Lung (tissue), 12 donors: Measurements from ENCODE around the gene PLCD3. TPM values are rescaled to one million over a fixed set of nuclear protein-coding genes. Genes with fewer than 3 reads are reported as not detected.
A peak's percentile ranks its signal among the peaks of the same experiment; 100 is the strongest.

ENCODE experiments used
- ATAC-seq: fragments of 200-7000 bp; cut with Tn5 transposase; one replicate; pipeline ENCODE4 v1.9.1; 2020; ENCODE audit warnings: moderate number of reproducible peaks; ENCODE audit not compliant: insufficient read depth, low FRiP score
- DNase-seq, 3 donors: peaks; one replicate each; pipeline ENCODE4 v3.0.0-alpha.2; 2013 to 2017
- H3K27ac ChIP-seq, 2 donors: one replicate each; pipeline ENCODE4 v1.5.1; 2013; ENCODE audit warnings: mild to moderate bottlenecking in 2 of 2, moderate library complexity in 2 of 2, control low read depth in 1 of 2, inconsistent platforms in 1 of 2, low read depth in 1 of 2, low read length in 1 of 2
- H3K27me3 ChIP-seq, 3 donors: one replicate each; pipeline ENCODE4 v1.5.1; 2013; ENCODE audit warnings: low read length in 2 of 3; ENCODE audit not compliant: control insufficient read depth in 3 of 3, insufficient read depth in 3 of 3
- H3K36me3 ChIP-seq, 4 donors: one replicate each; pipeline ENCODE4 v1.5.1; 2013; ENCODE audit warnings: low read length in 4 of 4, mild to moderate bottlenecking in 1 of 4, moderate library complexity in 1 of 4; ENCODE audit not compliant: control insufficient read depth in 4 of 4, insufficient read depth in 4 of 4
- H3K4me1 ChIP-seq, 5 donors: one replicate each; pipeline ENCODE4 v1.5.1; 2013; ENCODE audit warnings: low read length in 5 of 5, mild to moderate bottlenecking in 2 of 5, moderate library complexity in 1 of 5; ENCODE audit not compliant: control insufficient read depth in 5 of 5, insufficient read depth in 5 of 5
- H3K4me3 ChIP-seq: one replicate; pipeline ENCODE4 v1.5.1; 2013; ENCODE audit warnings: mild to moderate bottlenecking, control low read depth, moderate library complexity
- H3K9ac ChIP-seq, 2 donors: one replicate each; pipeline ENCODE4 v1.5.1; 2013; ENCODE audit warnings: low read length in 2 of 2, control low read depth in 1 of 2; ENCODE audit not compliant: insufficient read depth in 1 of 2
- H3K9me3 ChIP-seq, 4 donors: one replicate each; pipeline ENCODE4 v1.5.1; 2013; ENCODE audit warnings: low read length in 3 of 4, mild to moderate bottlenecking in 1 of 4, moderate library complexity in 1 of 4; ENCODE audit not compliant: control insufficient read depth in 4 of 4, insufficient read depth in 3 of 4
- WGBS, 2 donors: extraction: QIAGEN DNeasy Blood & Tissue Kit; methylation state at CpG; one replicate each; pipeline ENCODE4 v1.1.7; 2013; 5-methylcytosine and 5-hydroxymethylcytosine counted together
- polyA plus RNA-seq, 2 donors: library from polyadenylated mRNA; stranded (reverse); fragments of 200-250 nt; gene quantifications; one replicate each; pipeline ENCODE4 v1.2.1, GENCODE V29; 2013
- total RNA-seq, 2 donors: library from RNA; depleted of rRNA in 1 of 2; stranded (reverse); fragments of >200 nt in 1 of 2; gene quantifications; one replicate each; pipeline ENCODE4 v1.2.1, GENCODE V29; 2014 to 2021
- TF ChIP-seq, protein P1 (sequence below): IDR thresholded peaks from 2 replicates; pipeline ENCODE4 v1.5.1; 2012; ENCODE audit warnings: mild to moderate bottlenecking; ENCODE audit errors: control extremely low read depth, extremely low read depth
- donor health status: control.
- donor health status: control.
- donor health status: Bipolar disorder and iron deficiency.
- donor health status: healthy.
- donor health status: DM: yes; HTN: yes; CAD: no.

Gene PLCD3
- total and polyA plus RNA-seq, 4 donors, result 3.6 to 43.3 (median 18.9) TPM

GRCh38 chr17:45160447-45161287 is 28.4 kb upstream of the PLCD3 start:
- no peaks in the 10 kb centered on the region for H3K27me3 ChIP-seq
- H3K4me1 ChIP-seq, result peaks cover 0 to 38% (median 19%) of the 10 kb centered on the region in 5 donors

GRCh38 chr17:45156242-45156641 is 23.9 kb upstream of the PLCD3 start:
- no peak for ATAC-seq
- TF ChIP-seq, protein P1, sequence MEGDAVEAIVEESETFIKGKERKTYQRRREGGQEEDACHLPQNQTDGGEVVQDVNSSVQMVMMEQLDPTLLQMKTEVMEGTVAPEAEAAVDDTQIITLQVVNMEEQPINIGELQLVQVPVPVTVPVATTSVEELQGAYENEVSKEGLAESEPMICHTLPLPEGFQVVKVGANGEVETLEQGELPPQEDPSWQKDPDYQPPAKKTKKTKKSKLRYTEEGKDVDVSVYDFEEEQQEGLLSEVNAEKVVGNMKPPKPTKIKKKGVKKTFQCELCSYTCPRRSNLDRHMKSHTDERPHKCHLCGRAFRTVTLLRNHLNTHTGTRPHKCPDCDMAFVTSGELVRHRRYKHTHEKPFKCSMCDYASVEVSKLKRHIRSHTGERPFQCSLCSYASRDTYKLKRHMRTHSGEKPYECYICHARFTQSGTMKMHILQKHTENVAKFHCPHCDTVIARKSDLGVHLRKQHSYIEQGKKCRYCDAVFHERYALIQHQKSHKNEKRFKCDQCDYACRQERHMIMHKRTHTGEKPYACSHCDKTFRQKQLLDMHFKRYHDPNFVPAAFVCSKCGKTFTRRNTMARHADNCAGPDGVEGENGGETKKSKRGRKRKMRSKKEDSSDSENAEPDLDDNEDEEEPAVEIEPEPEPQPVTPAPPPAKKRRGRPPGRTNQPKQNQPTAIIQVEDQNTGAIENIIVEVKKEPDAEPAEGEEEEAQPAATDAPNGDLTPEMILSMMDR, result no peak
- H3K4me3 ChIP-seq, result no peak overlapping the region
- H3K27me3 ChIP-seq, result no peaks in the 10 kb centered on the region
- H3K9ac ChIP-seq, result no peak overlapping the region
- H3K27ac ChIP-seq, result no peak overlapping the region
- 61 to 66% methylated on average over 3 of the region's 3 CpGs for WGBS, 2 donors
- H3K4me1 ChIP-seq, result peaks cover 6 to 37% (median 22%) of the 10 kb centered on the region in 5 donors
- DNase-seq, result no peak
- no peaks in the 10 kb centered on the region for H3K9me3 ChIP-seq
- H3K36me3 ChIP-seq, result peaks cover 0 to 9% (median 3%) of the 10 kb centered on the region in 4 donors

More at GRCh38 chr17:45160447-45161287, 28.4 kb upstream of the PLCD3 start:
- H3K9ac ChIP-seq, result peak overlapping the region; percentile 97 to 98
- peaks cover 0 to 9% (median 3%) of the 10 kb centered on the region in 4 donors for H3K36me3 ChIP-seq
- TF ChIP-seq, protein P1, result no peak
- no peaks in the 10 kb centered on the region for H3K9me3 ChIP-seq
- peak overlapping the region; percentile 98 to 100 for H3K27ac ChIP-seq
- WGBS, 2 donors, result 0 to 1% methylated on average over 38 to 48 of the region's 48 CpGs
- H3K4me3 ChIP-seq, result peak overlapping the region; percentile 90
- ATAC-seq (peak; percentile 27), DNase-seq (peak; percentile 85 to 87 (median 85))

DNA sequence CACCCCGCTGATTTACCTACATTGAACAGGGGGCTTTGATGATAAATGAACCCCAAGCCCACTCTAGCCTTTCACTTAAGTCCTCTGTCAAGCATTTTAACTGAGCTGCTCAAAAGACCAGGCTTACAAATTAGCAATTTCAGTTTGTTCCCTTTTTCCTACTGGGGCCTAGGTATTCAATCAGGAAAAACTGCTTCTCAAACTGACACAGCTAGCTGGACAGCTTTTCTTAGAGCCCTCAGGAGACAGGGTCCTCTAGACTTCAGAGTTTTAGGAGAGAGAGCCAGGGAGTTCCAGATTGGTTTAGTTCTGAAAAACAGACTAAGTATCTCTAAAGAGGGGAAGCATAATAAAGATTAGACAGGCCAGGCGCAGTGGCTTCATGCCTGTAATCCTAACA is 23.2 kb upstream of the PLCD3 start:
- Histone ChIP-seq H3K4me3 (no peak overlapping the region), H3K27me3 (no peaks in the 10 kb centered on the region), H3K9me3 (no peaks in the 10 kb centered on the region), H3K9ac (peak overlapping the region in 1 of 2 donors; percentile 42), H3K27ac (peak overlapping the region in 1 of 2 donors; percentile 40), H3K36me3 (peaks cover 0 to 5% (median under 1%) of the 10 kb centered on the region in 4 donors), H3K4me1 (peaks cover 6 to 45% (median 24%) of the 10 kb centered on the region in 5 donors)
- TF ChIP-seq, protein P1, result no peak
- WGBS, 2 donors, result 77 to 83% methylated on average over 2 of the region's 2 CpGs
- DNase-seq (peak in 2 of 3 donors; percentile 59 to 75), ATAC-seq (no peak)
